Colonic mucosa (tissue), 4 donors: Measurements from ENCODE around the gene TTC7B. TPM values are rescaled to one million over a fixed set of nuclear protein-coding genes. Genes with fewer than 3 reads are reported as not detected.
A peak's percentile ranks its signal among the peaks of the same experiment; 100 is the strongest.

Source experiments
- DNase-seq: peaks from one replicate; pipeline ENCODE4 v3.0.0-alpha.2; 2020
- H3K27ac ChIP-seq: fragments of 200-600 bp; one replicate; pipeline ENCODE4 v1.8.0; 2021
- H3K27me3 ChIP-seq: fragments of 200-600 bp; one replicate; pipeline ENCODE4 v1.8.0; 2021
- H3K36me3 ChIP-seq: fragments of 200-600 bp; one replicate; pipeline ENCODE4 v1.8.0; 2021
- H3K4me1 ChIP-seq: fragments of 200-600 bp; one replicate; pipeline ENCODE4 v1.8.0; 2021; ENCODE audit warnings: mild to moderate bottlenecking
- H3K4me3 ChIP-seq: fragments of 200-600 bp; one replicate; pipeline ENCODE4 v1.8.0; 2021
- H3K9ac ChIP-seq, 2 donors: one replicate each; pipeline ENCODE4 v1.7.0; 2013; ENCODE audit warnings: control low read depth in 2 of 2, low read depth in 2 of 2, low read length in 2 of 2
- H3K9me3 ChIP-seq: fragments of 200-600 bp; one replicate; pipeline ENCODE4 v1.8.0; 2021
- intact Hi-C: fragments of 100-400 bp; cut with DNase I; formaldehyde crosslinking; loops from one replicate; pipeline ENCODE4 v1.14.1; 2022
- total RNA-seq, 2 donors: library from RNA; stranded (reverse); fragmentation: NEBNext Ultra II Directional in 1 of 2; extraction: Animal tissue kit (Norgen Biotek cat#: 25700) in 1 of 2; gene quantifications; one replicate each; pipeline ENCODE4 v1.2.1, GENCODE V29; 2021
- TF ChIP-seq, protein P1 (sequence below): fragments of 200-600 bp; IDR thresholded peaks from one replicate; pipeline ENCODE4 v1.8.0; 2022; ENCODE audit warnings: antibody characterized with exemption, mild to moderate bottlenecking
- donor health status: healthy.
- donor health status: DM: no; HTN: no; CAD: no.
- donor health status: DM: no; HTN: no; CAD: no.

Gene TTC7B
- total RNA-seq, 2 donors from 2014 or later: 3.3 to 11.8 TPM

DNA sequence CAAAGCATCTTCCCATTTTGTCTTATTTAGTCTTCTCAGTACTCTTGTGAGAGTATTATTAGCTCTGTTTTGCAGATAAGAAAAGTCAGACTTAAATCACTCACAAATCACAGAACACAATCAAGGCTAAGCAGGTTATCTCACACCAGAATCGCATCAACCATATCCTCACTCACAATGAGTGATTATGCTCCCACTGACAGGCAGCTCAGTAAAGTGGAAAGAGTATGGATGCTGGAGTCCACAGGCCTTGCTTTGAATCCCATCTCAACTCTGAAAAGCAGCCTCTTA lies 43.1 kb downstream of the TTC7B start:
- DNase-seq: no peak
- Histone ChIP-seq H3K4me3 (no peak overlapping the region), H3K27me3 (no peaks in the 10 kb centered on the region), H3K4me1 (no peaks in the 10 kb centered on the region), H3K27ac (no peak overlapping the region), H3K36me3 (no peaks in the 10 kb centered on the region), H3K9ac (no peak overlapping the region), H3K9me3 (no peaks in the 10 kb centered on the region)
- intact Hi-C loops: no loop called here
- TF ChIP-seq, protein P1, sequence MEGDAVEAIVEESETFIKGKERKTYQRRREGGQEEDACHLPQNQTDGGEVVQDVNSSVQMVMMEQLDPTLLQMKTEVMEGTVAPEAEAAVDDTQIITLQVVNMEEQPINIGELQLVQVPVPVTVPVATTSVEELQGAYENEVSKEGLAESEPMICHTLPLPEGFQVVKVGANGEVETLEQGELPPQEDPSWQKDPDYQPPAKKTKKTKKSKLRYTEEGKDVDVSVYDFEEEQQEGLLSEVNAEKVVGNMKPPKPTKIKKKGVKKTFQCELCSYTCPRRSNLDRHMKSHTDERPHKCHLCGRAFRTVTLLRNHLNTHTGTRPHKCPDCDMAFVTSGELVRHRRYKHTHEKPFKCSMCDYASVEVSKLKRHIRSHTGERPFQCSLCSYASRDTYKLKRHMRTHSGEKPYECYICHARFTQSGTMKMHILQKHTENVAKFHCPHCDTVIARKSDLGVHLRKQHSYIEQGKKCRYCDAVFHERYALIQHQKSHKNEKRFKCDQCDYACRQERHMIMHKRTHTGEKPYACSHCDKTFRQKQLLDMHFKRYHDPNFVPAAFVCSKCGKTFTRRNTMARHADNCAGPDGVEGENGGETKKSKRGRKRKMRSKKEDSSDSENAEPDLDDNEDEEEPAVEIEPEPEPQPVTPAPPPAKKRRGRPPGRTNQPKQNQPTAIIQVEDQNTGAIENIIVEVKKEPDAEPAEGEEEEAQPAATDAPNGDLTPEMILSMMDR: no peak

DNA sequence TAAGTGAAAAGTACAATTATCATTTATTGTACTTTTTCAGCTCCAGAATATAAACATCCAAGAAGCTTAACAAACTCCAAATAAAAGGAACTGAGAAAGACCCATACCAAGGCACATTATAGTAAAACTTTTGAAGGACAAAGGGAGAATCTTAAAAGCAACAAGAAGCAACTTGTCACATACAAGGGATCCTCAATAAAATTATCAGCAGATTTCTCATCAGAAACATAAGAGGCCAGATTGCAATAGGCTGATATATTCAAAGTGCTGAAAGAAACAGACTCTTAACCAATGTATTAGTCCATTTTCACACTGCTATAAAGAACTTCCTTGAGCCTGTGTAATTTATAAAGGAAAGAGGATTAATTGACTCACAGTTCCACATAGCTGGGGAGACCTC lies 48.3 kb downstream of the TTC7B start:
- TF ChIP-seq, protein P1: no peak
- Histone ChIP-seq H3K9ac (no peak overlapping the region), H3K27me3 (no peaks in the 10 kb centered on the region), H3K4me3 (no peak overlapping the region), H3K36me3 (no peaks in the 10 kb centered on the region), H3K4me1 (no peaks in the 10 kb centered on the region), H3K27ac (no peak overlapping the region), H3K9me3 (no peaks in the 10 kb centered on the region)
- intact Hi-C loops: no loop called here
- DNase-seq: no peak

DNA sequence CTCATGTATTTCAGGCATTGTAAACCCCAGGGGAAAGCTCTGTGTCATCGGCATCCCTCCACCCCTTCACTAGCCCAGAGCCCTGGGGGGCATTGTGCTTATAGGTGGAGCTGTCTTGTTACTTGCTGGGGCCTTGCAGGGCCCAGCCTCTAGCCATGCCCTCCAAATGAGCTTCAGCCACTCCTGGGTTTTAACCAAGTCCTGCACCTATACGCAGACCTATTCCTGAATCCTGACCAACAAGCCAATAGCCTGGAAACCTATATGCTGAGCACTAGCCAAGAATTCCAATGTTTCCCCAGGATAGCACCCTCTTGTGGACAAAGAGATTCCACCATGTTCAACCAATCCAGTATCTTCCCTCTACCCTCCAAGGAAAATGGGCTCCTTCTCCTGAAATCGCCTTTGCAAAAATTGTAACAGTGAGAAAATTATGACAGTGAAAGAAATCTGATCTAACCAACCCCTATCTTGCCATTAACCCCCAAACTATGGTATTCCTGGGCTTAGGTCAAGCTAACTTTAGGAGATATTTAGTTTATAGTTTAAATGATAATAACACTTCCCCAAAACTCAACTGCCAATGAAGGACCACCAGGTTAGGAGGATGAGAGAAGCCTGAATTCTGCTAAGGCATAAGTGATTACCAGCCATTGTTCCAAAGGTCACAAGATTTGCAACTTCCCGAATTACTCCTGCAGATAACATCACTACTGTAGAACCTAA lies 55.5 kb downstream of the TTC7B start:
- intact Hi-C loops: no loop called here
- Histone ChIP-seq H3K4me3 (no peak overlapping the region), H3K9me3 (no peaks in the 10 kb centered on the region), H3K36me3 (no peaks in the 10 kb centered on the region), H3K4me1 (peaks cover 4% of the 10 kb centered on the region), H3K27ac (no peak overlapping the region), H3K27me3 (no peaks in the 10 kb centered on the region), H3K9ac (no peak overlapping the region)
- DNase-seq: no peak
- TF ChIP-seq, protein P1: peak; percentile 74

DNA sequence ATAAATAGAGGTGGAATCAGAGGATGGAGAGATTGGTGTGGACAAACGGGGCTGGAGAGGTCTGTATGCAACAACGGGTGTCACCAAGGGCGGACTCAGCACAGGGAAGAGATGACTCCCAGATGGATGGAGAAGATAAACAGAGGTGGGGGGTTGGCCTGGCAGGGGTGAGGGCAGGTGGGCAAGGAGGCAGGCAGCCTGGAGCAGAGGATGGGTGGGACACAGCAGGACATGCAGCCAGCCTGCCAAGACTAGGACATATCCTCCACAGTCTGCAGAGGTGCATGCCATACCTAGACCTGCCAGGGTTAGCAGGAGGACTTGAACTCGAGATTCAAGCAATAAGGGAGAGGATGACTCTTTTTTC lies 56.2 kb downstream of the TTC7B start:
- Histone ChIP-seq H3K9ac (no peak overlapping the region), H3K4me3 (no peak overlapping the region), H3K36me3 (no peaks in the 10 kb centered on the region), H3K27me3 (no peaks in the 10 kb centered on the region), H3K9me3 (no peaks in the 10 kb centered on the region), H3K27ac (no peak overlapping the region), H3K4me1 (peaks cover 4% of the 10 kb centered on the region)
- intact Hi-C loops: no loop called here
- TF ChIP-seq, protein P1: no peak
- DNase-seq: no peak

DNA sequence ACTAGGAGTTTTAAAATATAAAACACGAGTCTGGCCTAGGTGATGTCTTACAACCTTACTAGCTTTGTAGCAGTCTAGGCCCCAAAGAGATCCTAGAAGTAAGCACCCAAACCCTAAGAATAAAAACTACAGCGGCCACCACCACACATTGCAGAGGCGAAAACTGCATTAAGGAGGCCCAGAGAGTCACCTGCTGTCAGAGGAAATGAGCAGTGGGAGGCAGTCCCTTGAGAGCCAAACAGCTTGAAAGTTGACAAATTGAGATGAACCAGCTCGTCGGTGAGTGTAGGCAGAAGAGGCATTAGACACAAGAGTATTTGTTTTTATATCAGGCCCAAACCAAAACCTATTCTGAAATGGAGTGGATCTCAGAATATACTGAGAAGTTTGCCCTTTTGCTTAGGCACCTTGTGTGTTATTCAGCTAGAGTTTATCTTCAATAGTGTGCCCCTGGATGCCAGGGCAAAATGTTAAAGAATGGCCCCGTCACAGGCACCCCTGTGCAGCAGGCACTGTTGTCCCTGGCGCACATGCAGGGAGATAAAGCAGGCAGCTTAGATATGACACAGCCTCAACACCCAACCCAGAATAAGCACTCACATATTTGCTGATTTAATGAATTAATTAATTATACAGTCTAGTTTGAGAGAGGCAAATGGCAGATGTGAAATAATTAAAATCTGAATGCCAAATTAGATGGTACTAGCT lies 56.7 kb downstream of the TTC7B start:
- Histone ChIP-seq H3K27ac (peak overlapping the region; percentile 76), H3K27me3 (no peaks in the 10 kb centered on the region), H3K9ac (peak overlapping the region in 1 of 2 donors; percentile 92), H3K9me3 (no peaks in the 10 kb centered on the region), H3K36me3 (no peaks in the 10 kb centered on the region), H3K4me1 (peaks cover 4% of the 10 kb centered on the region), H3K4me3 (no peak overlapping the region)
- DNase-seq: no peak
- intact Hi-C loops: loop anchor here (10.0 kb wide), 1 partner anchor 375 kb away; no protein-coding TSS in a partner anchor
- TF ChIP-seq, protein P1: no peak
